Nucleus accumbens (tissue), 56 donors: Measurements from ENCODE around the gene ANKEF1.
A peak's percentile ranks its signal among the peaks of the same experiment; 100 is the strongest.

ENCODE experiments used
- DNase-seq, 56 donors: peaks; one replicate each; lab custom pipeline; 2025; lab: John Stamatoyannopoulos, UW

The ANKEF1 gene

DNA sequence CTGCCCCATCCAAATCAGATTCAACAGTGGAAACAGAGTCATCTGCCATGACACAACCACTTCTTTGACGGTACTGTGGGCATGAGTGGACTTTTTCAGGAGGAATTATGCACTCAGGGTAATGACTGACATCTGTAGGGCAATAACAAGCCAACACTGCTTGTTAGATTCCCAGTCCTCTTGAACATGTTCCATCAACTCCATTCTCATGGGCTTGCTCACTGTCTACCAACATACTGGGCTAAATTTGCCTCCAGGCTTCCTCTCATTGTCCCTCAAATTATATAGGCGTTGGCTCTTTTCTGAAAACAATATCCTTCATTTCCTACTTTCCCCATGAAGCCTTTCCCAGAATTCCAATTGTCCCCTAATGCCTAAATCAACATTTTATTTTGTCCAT lies 43.1 kb downstream of the ANKEF1 start:
- no peak for DNase-seq

DNA sequence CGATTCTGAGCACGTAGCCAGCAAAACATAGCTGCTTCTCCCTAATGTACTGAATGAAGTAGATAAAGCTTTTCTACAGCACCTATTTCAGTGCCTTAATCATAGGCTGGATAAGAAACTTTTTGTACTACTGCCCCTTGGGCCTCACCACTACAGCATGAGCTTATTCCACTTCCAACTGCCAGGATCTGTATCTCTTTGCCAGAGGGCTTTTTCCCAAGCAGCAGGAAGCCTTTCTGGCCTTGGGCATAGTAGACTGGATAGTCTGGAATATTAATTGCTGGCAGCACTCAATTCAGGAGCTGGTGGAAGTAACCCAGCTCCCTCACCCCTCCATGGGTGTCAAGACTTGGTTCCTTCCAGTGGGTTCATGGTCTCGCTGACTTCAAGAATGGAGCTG lies 43.6 kb downstream of the ANKEF1 start:
- no peak for DNase-seq

- no peak for DNase-seq
Observed at GRCh38 chr20:10079964-10080363, 45.2 kb downstream of the ANKEF1 start.

DNA sequence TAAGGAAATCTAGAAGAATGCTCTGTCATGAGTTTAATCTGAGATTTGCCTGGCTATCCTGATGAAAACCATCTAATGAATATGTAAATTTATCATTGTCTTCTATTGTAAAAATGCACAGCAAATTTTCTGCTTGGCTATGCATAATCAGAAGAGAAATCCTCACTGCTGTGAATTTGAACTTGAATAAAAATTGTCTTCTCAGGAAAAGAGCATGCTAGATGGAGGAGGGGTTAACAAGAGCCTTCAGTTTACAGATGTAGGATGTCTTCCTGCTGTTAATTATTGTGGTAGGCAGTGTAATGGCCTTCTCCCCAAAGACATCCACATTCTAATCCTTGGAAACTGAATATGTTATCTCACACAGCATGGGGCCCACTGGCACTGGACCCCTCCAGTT lies 45.8 kb downstream of the ANKEF1 start:
- no peak for DNase-seq

- no peak for DNase-seq
Observed at GRCh38 chr20:10089871-10090587, 55.2 kb downstream of the ANKEF1 start.

GRCh38 chr20:10090588-10091166 lies 55.9 kb downstream of the ANKEF1 start:
- DNase-seq, result peak in 29 of 56 donors; percentile 2 to 68 (median 16)

DNA sequence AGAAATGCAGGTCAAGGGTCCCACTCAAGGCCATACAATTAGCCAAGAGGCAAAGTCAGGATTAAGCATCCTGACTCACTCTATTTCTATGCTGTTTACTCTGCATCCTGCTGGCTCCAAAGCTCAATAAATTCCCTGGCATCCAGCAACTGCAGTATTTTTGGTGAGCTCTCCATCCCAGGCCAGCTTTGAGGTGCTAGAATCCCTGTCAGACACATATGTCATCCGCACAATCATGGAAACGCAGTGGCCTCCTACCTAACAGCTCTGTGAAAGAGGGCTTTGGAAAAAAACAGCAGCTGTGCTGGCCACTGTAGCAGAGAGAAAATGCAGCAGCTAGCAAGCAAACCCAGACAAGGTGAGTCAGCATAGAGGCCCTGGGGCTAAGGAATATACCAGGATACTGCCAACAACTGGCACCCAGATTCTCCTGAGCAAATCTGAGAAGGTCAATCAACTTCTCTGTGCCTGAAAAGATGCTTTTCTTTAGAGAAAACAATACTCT lies 58.4 kb downstream of the ANKEF1 start:
- no peak for DNase-seq

DNA sequence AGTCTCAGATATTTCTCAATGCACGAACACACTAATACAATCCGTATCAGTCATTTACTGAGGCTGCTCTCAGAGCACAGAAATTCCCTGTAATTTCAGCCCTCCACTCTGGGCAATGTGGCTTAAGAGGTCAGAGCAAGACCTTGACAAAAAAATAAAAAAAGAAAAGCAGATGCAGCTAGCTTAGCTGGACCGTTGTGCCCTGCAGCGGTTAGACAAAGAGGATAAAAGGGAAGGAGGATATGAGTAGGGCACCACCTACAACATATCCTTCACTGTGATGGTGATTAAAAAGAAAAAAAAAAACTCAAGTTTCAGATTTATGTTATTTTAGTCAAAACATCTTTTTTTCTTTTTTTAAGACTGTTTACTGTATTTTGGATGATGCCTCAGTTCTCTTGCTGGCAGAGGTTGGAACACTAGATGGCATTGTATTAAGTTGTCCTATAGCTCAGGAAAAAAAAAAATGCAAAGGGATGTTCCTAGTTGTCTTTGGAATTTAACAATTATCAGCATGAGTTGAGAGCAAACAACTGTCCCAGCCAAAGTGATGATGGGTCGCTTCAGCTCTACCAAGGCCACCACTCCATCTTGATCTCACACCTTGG lies 59.9 kb downstream of the ANKEF1 start:
- DNase-seq, result no peak

DNA sequence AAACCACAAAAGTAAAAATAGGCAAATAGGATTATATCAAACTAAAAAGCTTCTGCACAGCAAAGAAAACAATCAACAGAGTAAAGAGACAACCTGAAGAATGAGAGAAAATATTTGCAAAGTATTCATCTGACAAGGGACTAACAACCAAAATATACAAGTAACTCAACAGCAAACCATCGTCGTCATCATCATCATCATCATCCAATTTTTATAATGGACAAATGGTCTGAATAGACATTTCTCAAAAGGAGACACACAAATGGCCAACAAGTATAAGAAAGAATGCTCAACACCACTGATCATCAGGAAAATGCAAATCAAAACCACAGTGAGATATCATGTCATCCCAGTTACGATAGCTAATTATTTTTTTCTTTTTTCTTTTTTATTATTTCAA lies 62.0 kb downstream of the ANKEF1 start:
- no peak for DNase-seq

DNA sequence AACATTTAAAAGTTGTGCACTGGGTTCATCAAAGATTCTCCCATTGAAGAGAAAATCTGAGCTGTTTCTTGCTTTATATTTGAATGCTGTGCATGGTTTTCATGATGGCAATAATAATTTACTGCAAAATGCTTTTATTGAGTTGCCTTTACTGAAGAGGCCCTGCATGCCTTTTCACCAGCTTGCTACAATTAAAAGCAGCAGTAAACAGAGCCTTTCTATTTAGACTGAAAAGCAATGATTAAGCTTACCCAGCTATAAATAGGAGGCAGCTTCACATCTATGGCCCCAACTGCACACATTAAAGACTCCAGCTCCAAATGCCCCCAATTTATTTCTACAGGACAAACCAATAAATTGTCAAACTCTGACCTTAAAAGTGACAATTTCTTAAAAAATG lies 70.3 kb downstream of the ANKEF1 start:
- DNase-seq, result no peak
